CD14-positive monocyte (primary cell): ENCODE measurements around the gene POU2F1. TPM values are rescaled to one million over a fixed set of nuclear protein-coding genes. Genes with fewer than 3 reads are reported as not detected.

Experiments used
- DNase-seq, 3 donors: peaks; one replicate each; pipeline ENCODE4 v3.0.0-alpha.2; 2011 to 2022
- H2AFZ ChIP-seq: 2 replicates; pipeline ENCODE4 v1.6.0; 2012; ENCODE audit warnings: mild to moderate bottlenecking, low read depth, low read length, inconsistent platforms; ENCODE audit not compliant: insufficient read depth, poor library complexity, severe bottlenecking
- H3K27ac ChIP-seq, 2 donors: 1 replicate in 1 of 2; 2 replicates in 1 of 2; pipeline ENCODE4 v1.5.1; 2012 to 2013; ENCODE audit warnings: low read length in 2 of 2, control low read depth in 1 of 2, inconsistent platforms in 1 of 2, low read depth in 1 of 2, mild to moderate bottlenecking in 1 of 2
- H3K27me3 ChIP-seq, 2 donors: one replicate each; pipeline versions ENCODE4 v1.6.0 to v1.6.1; 2011 to 2013; ENCODE audit warnings: low read length in 2 of 2; ENCODE audit not compliant: control insufficient read depth in 2 of 2, insufficient read depth in 2 of 2
- H3K36me3 ChIP-seq, 2 donors: replicated peaks in 1 of 2; 1 replicate in 1 of 2; 2 replicates in 1 of 2; pipeline versions ENCODE4 v1.5.1 to v1.6.1; 2012 to 2013; ENCODE audit warnings: low read length in 2 of 2, control low read depth in 1 of 2, inconsistent platforms in 1 of 2, mild to moderate bottlenecking in 1 of 2; ENCODE audit not compliant: insufficient read depth in 2 of 2, control insufficient read depth in 1 of 2
- H3K4me1 ChIP-seq, 2 donors: 1 replicate in 1 of 2; 2 replicates in 1 of 2; pipeline versions ENCODE4 v1.5.1 to v1.6.1; 2012 to 2013; ENCODE audit warnings: low read length in 2 of 2, control low read depth in 1 of 2, inconsistent platforms in 1 of 2, mild to moderate bottlenecking in 1 of 2, moderate library complexity in 1 of 2; ENCODE audit not compliant: insufficient read depth in 2 of 2, control insufficient read depth in 1 of 2
- H3K4me2 ChIP-seq: replicated peaks from 2 replicates; pipeline ENCODE3; 2012; ENCODE audit warnings: low read length, moderate library complexity, mild to moderate bottlenecking; ENCODE audit not compliant: poor library complexity, severe bottlenecking; ENCODE audit errors: extremely low read depth
- H3K4me3 ChIP-seq, 3 experiments: fragments of 200-600 bp in 1 of 3; sonication (generic) in 1 of 3; replicated peaks in 1 of 3; 1 replicate in 2 of 3; 2 replicates in 1 of 3; pipeline ENCODE4 v1.5.1; 2011 to 2013; ENCODE audit warnings: low read length in 3 of 3, mild to moderate bottlenecking in 3 of 3, control low read depth in 2 of 3, low read depth in 2 of 3, inconsistent platforms in 1 of 3, moderate library complexity in 1 of 3
- H3K79me2 ChIP-seq: 2 replicates; pipeline ENCODE4 v1.6.0; 2012; ENCODE audit warnings: mild to moderate bottlenecking, control low read depth, inconsistent platforms, low read length, moderate library complexity; ENCODE audit not compliant: insufficient read depth
- H3K9ac ChIP-seq: 2 replicates; pipeline ENCODE4 v1.6.0; 2017; ENCODE audit warnings: low read length, mild to moderate bottlenecking; ENCODE audit not compliant: insufficient read depth, poor library complexity, severe bottlenecking
- H3K9me3 ChIP-seq, 2 donors: replicated peaks in 1 of 2; 1 replicate in 1 of 2; 2 replicates in 1 of 2; pipeline versions ENCODE4 v1.5.1 to v1.6.1; 2012 to 2013; ENCODE audit warnings: low read length in 2 of 2, control low read depth in 1 of 2; ENCODE audit not compliant: control insufficient read depth in 1 of 2, insufficient read depth in 1 of 2
- H4K20me1 ChIP-seq: 2 replicates; pipeline ENCODE4 v1.6.0; 2012; ENCODE audit warnings: mild to moderate bottlenecking, low read length, control low read depth, moderate library complexity; ENCODE audit not compliant: insufficient read depth
- H3K27ac Mint-ChIP-seq, 7 donors: one replicate each; pipeline ENCODE4 v1.8.0; 2020; ENCODE audit warnings: mild to moderate bottlenecking in 7 of 7, mixed read lengths in 7 of 7, moderate library complexity in 6 of 7, inconsistent platforms in 2 of 7
- H3K27me3 Mint-ChIP-seq, 3 donors: one replicate each; pipeline ENCODE4 v1.8.0; 2021 to 2022; ENCODE audit warnings: low read depth in 3 of 3, mild to moderate bottlenecking in 3 of 3, mixed read lengths in 3 of 3, moderate library complexity in 3 of 3, inconsistent platforms in 1 of 3
- H3K36me3 Mint-ChIP-seq, 2 donors: one replicate each; pipeline ENCODE4 v1.8.0; 2020; ENCODE audit warnings: mixed read lengths in 2 of 2, inconsistent platforms in 1 of 2, mild to moderate bottlenecking in 1 of 2
- H3K4me1 Mint-ChIP-seq: one replicate; pipeline ENCODE4 v1.8.0; 2020; ENCODE audit warnings: mild to moderate bottlenecking, mixed read lengths
- H3K4me3 Mint-ChIP-seq, 2 donors: one replicate each; pipeline ENCODE4 v1.8.0; 2020; ENCODE audit warnings: mild to moderate bottlenecking in 2 of 2, mixed read lengths in 2 of 2, moderate library complexity in 1 of 2
- H3K9me3 Mint-ChIP-seq, 7 donors: one replicate each; pipeline ENCODE4 v1.8.0; 2020 to 2022; ENCODE audit warnings: mixed read lengths in 7 of 7, mild to moderate bottlenecking in 6 of 7, moderate library complexity in 6 of 7, inconsistent platforms in 2 of 7
- CTCF ChIP-seq: fragments of 200-600 bp; IDR thresholded peaks from one replicate; pipeline ENCODE4 v1.8.0; 2022; ENCODE audit warnings: antibody characterized with exemption, mild to moderate bottlenecking
- WGBS: methylation state at CpG from one replicate; pipeline ENCODE4 v1.1.5; 2013; ENCODE audit warnings: missing lambda C conversion rate; ENCODE audit not compliant: insufficient coverage; 5-methylcytosine and 5-hydroxymethylcytosine counted together
- intact Hi-C, 2 donors: fragments of 100-400 bp; cut with micrococcal nuclease; formaldehyde crosslinking; loops; one replicate each; pipeline versions ENCODE4 v1.15.0 to v1.15.1; 2023
- polyA plus RNA-seq, 3 donors: library from polyadenylated mRNA; depleted of rRNA in 1 of 3; unstranded in 2 of 3; stranded (reverse) in 1 of 3; fragments of 300-500 nt in 2 of 3; fragments of >200 nt in 1 of 3; fragmentation: Illumina TruSeq in 2 of 3; gene quantifications; 1 replicate in 2 of 3; 2 replicates in 1 of 3; pipeline ENCODE4 v1.2.3, GENCODE V29; 2012 to 2021

The POU2F1 gene
- polyA plus RNA-seq, 3 donors: 2.3 to 4.2 (median 3.9) TPM

- H3K4me2 ChIP-seq: no peak overlapping the region
- H3K27me3 ChIP-seq: no peaks in the 10 kb centered on the region
- H3K4me3 ChIP-seq: no peak overlapping the region
- no peaks in the 10 kb centered on the region for H3K9me3 ChIP-seq
- peaks cover 0 to 4% (median 0%) of the 10 kb centered on the region in 7 donors for H3K9me3 Mint-ChIP-seq
- H3K27ac ChIP-seq: no peak overlapping the region
- peaks cover 2% of the 10 kb centered on the region for H3K4me1 Mint-ChIP-seq
- no peak overlapping the region for H3K4me3 Mint-ChIP-seq
- H3K36me3 Mint-ChIP-seq: peaks cover 2 to 10% of the 10 kb centered on the region in 2 donors
- WGBS: no CpG with 5 or more reads among the region's 6 CpGs
- H2AFZ ChIP-seq: no peak overlapping the region
- no peak overlapping the region for H3K9ac ChIP-seq
- no peaks in the 10 kb centered on the region for H3K36me3 ChIP-seq
- no peak overlapping the region for H3K27ac Mint-ChIP-seq
- no peaks in the 10 kb centered on the region for H3K4me1 ChIP-seq
- H3K79me2 ChIP-seq: peaks cover 46% of the 10 kb centered on the region
- TF ChIP-seq CTCF: no peak
- H4K20me1 ChIP-seq: peaks cover 9% of the 10 kb centered on the region
- no peak for DNase-seq
- intact Hi-C loops: no loop called here
- H3K27me3 Mint-ChIP-seq: no peaks in the 10 kb centered on the region
Measured at GRCh38 chr1:167357305-167357704, 136.6 kb downstream of the POU2F1 start.

- no peaks in the 10 kb centered on the region for H3K27me3 ChIP-seq
- H4K20me1 ChIP-seq: peaks cover 13% of the 10 kb centered on the region
- no peak overlapping the region for H3K4me3 ChIP-seq
- no peaks in the 10 kb centered on the region for H3K27me3 Mint-ChIP-seq
- no peak overlapping the region for H3K27ac Mint-ChIP-seq
- peaks cover 4 to 8% of the 10 kb centered on the region in 2 donors for H3K36me3 Mint-ChIP-seq
- H3K4me1 ChIP-seq: no peaks in the 10 kb centered on the region
- no CpG with 5 or more reads among the region's 4 CpGs for WGBS
- H3K4me1 Mint-ChIP-seq: peaks cover 5% of the 10 kb centered on the region
- no peak overlapping the region for H2AFZ ChIP-seq
- H3K27ac ChIP-seq: no peak overlapping the region
- no peaks in the 10 kb centered on the region for H3K9me3 ChIP-seq
- TF ChIP-seq CTCF: no peak
- peaks cover 0 to 4% (median 0%) of the 10 kb centered on the region in 7 donors for H3K9me3 Mint-ChIP-seq
- DNase-seq: no peak
- peaks cover 64% of the 10 kb centered on the region for H3K79me2 ChIP-seq
- no peaks in the 10 kb centered on the region for H3K36me3 ChIP-seq
- no peak overlapping the region for H3K4me2 ChIP-seq
- H3K9ac ChIP-seq: no peak overlapping the region
- no peak overlapping the region for H3K4me3 Mint-ChIP-seq
- intact Hi-C loops: no loop called here
Measured at GRCh38 chr1:167359295-167359694, 138.6 kb downstream of the POU2F1 start.
